Measurements from ENCODE around the gene AP1G2.

DNA sequence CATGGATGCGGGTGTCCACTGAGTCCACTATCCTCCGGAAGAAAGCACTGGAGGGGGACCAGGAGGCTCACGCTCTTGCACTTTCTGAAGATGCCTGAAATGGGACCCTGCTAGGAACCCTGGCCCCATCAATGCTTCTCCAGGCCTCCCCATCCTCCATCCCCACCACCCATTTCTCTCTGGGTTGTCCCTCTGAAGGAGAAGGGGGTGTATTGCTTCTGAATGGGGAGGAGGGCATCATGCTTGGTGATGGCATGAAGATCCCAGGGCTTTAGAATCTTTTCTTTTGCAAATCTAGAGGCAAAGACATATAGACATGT is 11.7 kb upstream of the AP1G2 start:
- TF ChIP-seq, protein P1, sequence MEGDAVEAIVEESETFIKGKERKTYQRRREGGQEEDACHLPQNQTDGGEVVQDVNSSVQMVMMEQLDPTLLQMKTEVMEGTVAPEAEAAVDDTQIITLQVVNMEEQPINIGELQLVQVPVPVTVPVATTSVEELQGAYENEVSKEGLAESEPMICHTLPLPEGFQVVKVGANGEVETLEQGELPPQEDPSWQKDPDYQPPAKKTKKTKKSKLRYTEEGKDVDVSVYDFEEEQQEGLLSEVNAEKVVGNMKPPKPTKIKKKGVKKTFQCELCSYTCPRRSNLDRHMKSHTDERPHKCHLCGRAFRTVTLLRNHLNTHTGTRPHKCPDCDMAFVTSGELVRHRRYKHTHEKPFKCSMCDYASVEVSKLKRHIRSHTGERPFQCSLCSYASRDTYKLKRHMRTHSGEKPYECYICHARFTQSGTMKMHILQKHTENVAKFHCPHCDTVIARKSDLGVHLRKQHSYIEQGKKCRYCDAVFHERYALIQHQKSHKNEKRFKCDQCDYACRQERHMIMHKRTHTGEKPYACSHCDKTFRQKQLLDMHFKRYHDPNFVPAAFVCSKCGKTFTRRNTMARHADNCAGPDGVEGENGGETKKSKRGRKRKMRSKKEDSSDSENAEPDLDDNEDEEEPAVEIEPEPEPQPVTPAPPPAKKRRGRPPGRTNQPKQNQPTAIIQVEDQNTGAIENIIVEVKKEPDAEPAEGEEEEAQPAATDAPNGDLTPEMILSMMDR (IDR thresholded peaks at IDR 0.05): no peak
- no peak for TF ChIP-seq POLR2A (IDR thresholded peaks at IDR 0.05)

All from body of pancreas (tissue), 4 donors.